Neural cell (in vitro differentiated cells): Measurements from ENCODE around the gene CLOCK.

Source experiments
- CTCF ChIP-seq: fragments of 450-650 bp; IDR thresholded peaks from 2 replicates; pipeline ENCODE4 v1.5.1; 2014; ENCODE audit warnings: antibody characterized with exemption, mild to moderate bottlenecking, moderate library complexity; ENCODE audit not compliant: poor library complexity, severe bottlenecking
- EP300 ChIP-seq: fragments of 450-650 bp; conservative IDR thresholded peaks from 2 replicates; pipeline ENCODE4 v1.6.1; 2014; ENCODE audit warnings: antibody characterized with exemption, mild to moderate bottlenecking, moderate library complexity; ENCODE audit not compliant: poor library complexity, severe bottlenecking
- EZH2 ChIP-seq: fragments of 200-600, 300-800 bp; shearing (Covaris generic), sonication (generic); IDR thresholded peaks from 2 replicates; pipeline ENCODE4 v1.6.1; 2014; ENCODE audit warnings: antibody characterized with exemption, low read length, borderline replicate concordance, mild to moderate bottlenecking; ENCODE audit not compliant: insufficient read depth, poor library complexity, severe bottlenecking
- POLR2AphosphoS5 ChIP-seq: IDR thresholded peaks from 2 replicates; pipeline ENCODE4 v1.6.1; 2012
- RAD21 ChIP-seq: fragments of 450-650 bp; conservative IDR thresholded peaks from 2 replicates; pipeline ENCODE4 v1.6.1; 2014; ENCODE audit warnings: antibody characterized with exemption, mild to moderate bottlenecking, moderate library complexity
- REST ChIP-seq: IDR thresholded peaks from 2 replicates; pipeline ENCODE4 v1.6.1; 2012; ENCODE audit warnings: borderline replicate concordance
- SMC3 ChIP-seq: fragments of 450-650 bp; conservative IDR thresholded peaks from 2 replicates; pipeline ENCODE4 v1.6.1; 2014; ENCODE audit warnings: antibody characterized with exemption, mild to moderate bottlenecking, moderate library complexity; ENCODE audit not compliant: poor library complexity
- TAF1 ChIP-seq: IDR thresholded peaks from 2 replicates; pipeline ENCODE4 v1.6.1; 2012; ENCODE audit warnings: low read depth

- TF ChIP-seq CTCF (no peak), RAD21 (no peak), POLR2AphosphoS5 (no peak), EZH2 (no peak), SMC3 (no peak), EP300 (no peak), TAF1 (no peak), REST (no peak)
Observed at GRCh38 chr4:55447831-55448230, 98.9 kb downstream of the CLOCK start.
